8988T (cell line): ENCODE measurements around the gene DSC3.
"Not testable (repeated sequence)": the region's sequence is repeated elsewhere in the genome, so short reads cannot be mapped to it uniquely, and the experiment has no call there.

ENCODE experiments used
- DNase-seq: peaks from one replicate; pipeline ENCODE4 v3.0.0; 2011

The DSC3 gene

GRCh38 chr18:31040686-31041270 lies 1.8 kb downstream of the DSC3 start:
- no peak for DNase-seq

DNA sequence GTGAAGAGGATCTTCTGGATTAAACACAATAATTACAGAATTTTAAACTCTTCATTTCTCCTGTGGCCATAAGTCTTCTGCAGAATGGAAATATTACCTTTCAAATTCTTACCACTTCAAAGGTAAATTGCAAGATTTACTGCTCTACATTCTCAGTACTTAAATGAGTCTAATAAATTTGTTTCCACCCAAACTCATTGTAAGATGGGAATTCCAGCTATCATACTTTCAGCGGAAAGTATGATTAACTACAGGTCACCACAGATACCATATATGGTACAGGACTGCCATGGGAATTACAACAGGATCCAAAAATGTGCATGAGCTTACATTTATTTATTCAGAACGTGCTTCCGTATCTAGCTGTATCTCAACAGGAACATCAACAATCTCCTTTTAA lies 3.1 kb downstream of the DSC3 start:
- DNase-seq: no peak

- not testable (repeated sequence) for DNase-seq
These were observed 4.9 kb downstream of the DSC3 start for GRCh38 chr18:31037686-31038085.

- no peak for DNase-seq
These were observed 8.0 kb downstream of the DSC3 start for GRCh38 chr18:31034541-31034940.

DNA sequence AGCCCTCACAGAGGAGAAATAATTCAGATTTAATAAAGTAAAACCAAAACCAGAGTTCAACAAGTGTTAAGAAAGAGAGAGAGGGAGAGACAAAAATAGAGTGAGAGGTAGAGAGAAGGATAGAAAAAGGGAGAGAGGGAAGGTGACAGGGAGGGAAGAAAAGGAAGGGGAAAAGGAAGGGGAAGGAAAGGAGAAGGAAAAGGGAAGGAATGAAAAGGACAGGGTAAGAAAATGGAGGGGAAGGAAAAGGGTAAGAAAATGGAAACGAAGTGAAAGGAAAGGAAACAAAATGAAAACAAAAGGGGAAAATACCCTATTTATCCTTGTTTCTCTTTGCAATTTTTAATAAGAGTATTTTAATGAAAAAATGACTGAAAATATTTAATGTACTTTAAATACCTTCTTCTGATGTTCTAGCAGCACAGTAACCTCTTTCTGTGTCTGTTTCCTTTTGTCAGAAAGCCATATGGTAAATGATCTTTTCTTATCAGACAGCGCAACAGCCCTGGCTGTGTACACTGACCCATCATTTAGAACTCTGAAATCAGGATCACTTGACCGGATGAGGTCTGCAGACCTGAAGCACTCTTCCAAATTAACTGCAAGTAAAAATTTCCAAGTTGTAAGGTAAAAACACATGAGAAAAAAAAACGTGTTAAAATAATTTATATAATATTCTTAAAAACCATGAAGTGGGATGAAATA lies 11.8 kb downstream of the DSC3 start:
- DNase-seq: no peak

DNA sequence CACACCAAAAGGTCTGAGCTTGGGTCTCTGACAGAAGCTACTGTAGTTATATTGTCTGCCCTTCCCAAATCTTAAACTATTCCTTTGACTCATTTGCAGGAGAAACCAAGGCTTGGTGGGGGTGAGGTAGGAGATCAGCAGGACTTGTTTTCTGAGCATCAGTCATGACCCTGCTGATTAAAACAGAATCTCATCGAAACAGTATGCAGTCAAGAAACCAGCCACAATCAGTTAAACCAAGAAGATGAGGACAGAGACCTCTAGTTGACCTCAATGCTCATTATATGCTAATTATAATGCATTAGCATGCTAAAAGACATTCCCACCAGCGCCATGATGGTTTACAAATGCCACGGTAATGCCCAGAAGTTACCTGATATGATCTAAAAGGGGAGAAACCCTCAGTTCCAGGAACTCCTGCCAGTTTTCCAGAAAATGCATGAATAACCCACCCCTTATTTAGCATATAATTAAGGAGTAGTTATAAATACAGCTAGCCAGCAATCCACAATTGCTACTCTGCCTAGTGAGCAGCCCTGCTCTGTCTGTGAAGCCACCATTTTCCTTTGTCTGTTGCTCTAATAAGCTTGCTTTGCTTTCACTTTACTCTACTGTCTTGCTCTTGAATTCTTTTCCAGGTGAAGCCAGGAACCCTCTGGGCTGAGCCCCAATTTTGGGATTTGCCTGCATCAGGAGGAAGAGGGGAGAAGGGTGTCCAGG lies 26.7 kb downstream of the DSC3 start:
- DNase-seq: no peak

- DNase-seq: not testable (repeated sequence)
These were observed 31.1 kb downstream of the DSC3 start for GRCh38 chr18:31011455-31011854.

GRCh38 chr18:31010601-31011000 lies 31.9 kb downstream of the DSC3 start:
- DNase-seq: no peak

DNA sequence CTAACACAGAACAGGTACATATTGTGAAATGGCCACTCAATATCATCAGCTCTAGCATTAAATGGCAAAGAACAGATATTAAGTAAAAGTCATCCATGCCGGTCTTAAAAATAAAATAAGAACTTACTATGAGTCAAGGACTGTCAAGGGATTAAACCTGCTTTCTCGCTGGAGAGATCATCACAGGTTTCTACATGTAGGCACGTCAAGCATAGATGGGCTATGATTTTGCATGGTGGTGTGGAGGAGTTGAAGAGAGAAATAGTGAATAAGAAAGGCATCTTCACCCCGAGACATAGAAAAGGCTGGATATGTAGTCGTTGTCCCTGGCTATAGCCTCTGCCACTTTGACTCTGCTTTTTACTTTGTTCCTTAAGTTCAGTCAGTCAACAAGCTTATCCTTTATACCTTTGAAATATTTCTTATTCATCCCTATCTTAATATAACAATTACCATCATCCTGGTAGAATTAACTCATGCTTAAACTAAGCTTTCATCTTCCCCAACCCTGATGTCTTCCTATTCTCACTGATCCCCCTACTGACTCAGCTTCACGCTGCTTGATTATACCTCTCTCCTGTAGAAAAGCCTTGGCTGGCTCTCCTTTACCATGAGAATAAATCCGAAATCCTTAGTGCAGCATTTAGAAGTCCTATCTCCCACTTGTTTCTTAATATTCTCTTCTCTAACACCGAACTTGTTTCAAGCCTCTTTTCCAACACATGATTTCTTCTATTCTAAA lies 42.5 kb downstream of the DSC3 start:
- DNase-seq: no peak

DNA sequence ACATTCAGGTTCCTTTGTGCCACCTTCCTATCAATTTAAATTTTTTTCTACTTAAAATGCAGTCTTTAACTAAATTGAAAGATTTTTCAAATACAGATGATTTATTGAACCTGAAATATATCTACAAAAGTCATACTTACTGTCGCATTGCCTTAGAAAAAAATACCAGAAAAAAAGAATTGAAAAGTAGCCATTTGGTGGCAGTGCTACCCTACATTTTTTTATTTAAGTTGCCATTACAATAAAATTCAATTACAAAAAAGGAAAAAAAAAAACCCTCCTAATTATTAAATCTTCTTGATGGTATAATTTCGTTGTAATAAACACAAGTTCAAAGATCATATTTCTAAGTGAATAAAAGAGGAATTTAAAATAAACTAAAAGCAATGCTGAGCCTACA lies 43.4 kb downstream of the DSC3 start:
- DNase-seq: no peak

DNA sequence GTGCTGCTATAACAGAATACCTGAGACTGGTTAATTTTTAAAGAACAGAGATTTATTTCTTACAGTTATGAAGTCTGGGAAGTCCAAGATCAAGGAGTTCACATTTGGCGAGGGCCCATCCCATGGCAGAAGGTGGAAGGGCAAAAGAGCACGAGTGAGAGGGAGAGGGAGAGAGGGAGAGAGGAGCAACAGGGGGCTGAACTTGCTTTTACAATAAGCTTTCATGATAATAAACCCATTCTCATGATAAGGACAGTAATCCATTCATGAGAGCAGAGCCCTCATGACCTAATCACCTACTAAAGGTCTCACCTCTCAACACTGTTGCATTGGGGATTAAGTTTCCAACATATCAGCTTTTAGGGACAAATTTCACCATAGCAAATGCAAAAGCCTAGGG lies 45.3 kb downstream of the DSC3 start:
- no peak for DNase-seq

DNA sequence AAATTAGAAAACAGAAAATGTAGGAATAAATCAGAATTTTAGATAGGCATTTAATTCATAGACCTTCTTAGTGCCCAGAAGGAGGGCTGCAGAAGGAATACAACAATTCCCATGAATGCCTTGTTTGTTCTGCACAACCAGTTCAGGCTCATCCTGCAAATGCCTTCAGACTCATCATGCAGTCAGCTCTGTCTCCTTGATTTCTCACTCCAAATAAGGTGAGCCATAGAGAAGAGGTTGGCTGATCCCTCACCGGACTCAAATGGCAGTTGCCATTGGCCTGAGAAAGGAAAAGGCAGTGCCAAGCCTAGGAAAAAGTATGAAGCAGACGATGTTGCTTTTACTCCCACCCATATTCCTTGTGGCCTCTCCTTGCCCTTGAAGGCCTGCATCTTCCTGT lies 50.3 kb downstream of the DSC3 start:
- DNase-seq: no peak

DNA sequence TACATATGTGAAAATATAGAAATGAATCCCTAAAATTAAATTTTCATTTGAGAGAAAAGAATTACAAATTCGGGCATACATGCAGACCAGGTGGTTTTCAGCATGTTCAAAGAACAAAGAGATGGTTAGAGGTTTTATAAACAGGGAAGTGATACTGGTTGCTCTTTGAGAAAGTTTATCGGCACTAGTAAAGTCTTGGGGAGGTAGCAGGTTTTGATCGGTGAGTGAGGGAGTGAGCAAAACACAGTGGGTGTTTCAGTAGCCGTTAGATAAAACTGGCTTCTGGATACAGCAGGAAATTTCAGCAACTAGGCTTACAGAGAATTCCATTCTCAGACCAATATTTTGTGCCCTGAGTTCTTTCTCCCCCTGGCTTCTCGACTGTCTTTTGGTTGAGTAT lies 51.1 kb downstream of the DSC3 start:
- no peak for DNase-seq

DNA sequence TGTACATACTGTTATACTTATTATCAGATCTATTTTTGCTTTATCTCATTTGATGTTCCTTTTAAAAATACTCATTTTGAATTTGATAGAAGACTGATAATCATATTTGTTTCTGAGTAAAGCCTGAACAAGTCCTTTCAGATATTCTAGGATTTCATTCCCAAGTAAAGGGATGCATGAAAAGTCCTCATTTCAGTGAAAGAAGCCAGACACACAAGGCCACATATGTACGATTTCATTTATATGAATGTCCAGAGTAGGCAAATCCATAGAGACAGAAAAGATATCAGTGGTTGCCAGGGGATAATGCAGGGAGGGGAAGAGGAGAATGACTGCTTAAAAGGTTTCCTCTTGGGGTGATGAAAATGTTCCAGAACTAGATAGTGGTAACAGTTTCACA lies 53.4 kb downstream of the DSC3 start:
- no peak for DNase-seq

DNA sequence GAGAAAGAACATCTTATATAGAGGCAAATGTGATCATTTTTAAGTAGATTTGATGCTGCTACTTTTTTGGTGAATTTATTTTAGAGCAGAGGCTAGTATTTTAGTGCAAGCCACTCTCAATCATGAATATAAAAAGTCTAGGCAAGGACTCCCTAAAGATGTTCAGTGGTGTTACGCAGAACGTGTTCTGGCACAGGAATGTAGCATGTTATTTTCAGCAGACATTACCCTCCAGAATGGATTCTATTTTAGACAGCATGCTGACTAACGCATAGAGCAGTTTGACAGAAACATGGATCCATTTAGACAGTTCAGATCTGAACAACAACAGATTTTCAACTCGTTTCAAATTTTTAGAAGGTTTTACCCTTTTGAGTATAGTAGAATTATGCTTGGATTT lies 54.1 kb downstream of the DSC3 start:
- no peak for DNase-seq

DNA sequence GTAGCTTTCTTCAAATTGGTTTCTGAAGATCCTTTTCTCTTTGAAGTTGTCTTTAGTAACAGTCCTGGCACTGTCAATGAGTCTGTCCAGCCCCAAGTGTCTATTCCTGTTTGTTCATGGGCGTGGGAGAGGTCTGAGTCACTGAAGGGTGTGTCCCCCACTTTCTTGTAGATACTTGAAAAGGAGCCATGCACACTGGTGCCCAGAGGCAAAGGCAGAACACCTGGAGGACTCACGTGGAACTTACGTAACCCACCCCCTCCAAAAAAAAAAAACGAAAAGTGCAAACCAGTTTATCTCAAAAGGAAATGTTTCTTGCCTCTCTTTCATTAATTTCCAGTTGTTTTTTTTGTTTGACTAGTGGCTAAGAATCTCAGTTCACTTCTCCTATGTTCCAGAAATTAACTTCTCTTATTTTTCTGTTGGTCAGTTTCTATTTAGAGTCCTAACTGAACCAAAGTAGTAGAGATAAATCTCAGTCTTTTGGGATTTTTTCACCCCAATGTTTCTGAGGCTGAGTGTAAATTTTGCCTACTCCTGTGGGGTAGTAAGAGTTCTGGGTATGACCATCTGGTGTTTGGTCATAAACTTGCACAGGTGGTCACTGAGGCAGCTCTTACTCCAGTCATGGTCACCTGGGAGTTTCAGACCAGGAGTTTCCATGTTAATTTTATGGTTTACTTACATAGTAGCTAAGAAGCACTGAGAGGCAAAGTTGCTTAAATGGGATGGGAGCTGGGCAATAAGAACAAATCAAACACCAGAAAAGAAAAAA lies 54.9 kb downstream of the DSC3 start:
- DNase-seq: no peak

- no peak for DNase-seq
These were observed 56.8 kb downstream of the DSC3 start for GRCh38 chr18:30985753-30986152.

DNA sequence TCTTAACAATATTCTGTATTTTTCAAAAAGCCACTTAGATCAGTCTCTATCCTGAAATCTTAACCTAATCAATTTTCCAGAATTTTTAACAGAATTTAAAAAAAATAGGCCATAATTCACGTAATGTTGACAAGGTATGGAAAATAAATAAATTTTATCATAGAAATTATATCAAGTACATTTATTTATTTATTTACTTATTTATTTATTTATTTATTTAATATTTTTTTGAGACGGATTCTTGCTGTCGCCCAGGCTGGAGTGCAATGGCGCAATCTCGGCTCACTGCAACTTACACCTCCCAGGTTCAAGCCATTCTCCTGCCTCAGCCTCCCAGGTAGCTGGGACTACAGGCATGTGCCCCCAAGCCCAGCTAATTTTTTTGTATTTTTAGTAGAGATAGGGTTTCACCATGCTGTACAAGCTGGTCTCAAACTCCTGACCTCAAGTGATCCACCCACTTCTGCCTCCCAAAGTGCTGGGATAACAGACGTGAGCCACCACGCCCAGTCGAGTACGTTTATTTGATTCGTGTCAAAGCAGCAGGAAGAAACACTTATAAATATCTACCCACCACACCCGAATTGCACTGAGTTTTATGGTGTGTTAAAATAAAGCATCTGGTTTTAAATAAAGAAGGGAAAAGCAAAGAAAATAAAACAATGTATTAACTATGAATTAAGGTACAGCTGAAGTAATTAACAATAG lies 60.1 kb downstream of the DSC3 start:
- DNase-seq: no peak

GRCh38 chr18:30978091-30978490 lies 64.5 kb downstream of the DSC3 start:
- DNase-seq: not testable (repeated sequence)

DNA sequence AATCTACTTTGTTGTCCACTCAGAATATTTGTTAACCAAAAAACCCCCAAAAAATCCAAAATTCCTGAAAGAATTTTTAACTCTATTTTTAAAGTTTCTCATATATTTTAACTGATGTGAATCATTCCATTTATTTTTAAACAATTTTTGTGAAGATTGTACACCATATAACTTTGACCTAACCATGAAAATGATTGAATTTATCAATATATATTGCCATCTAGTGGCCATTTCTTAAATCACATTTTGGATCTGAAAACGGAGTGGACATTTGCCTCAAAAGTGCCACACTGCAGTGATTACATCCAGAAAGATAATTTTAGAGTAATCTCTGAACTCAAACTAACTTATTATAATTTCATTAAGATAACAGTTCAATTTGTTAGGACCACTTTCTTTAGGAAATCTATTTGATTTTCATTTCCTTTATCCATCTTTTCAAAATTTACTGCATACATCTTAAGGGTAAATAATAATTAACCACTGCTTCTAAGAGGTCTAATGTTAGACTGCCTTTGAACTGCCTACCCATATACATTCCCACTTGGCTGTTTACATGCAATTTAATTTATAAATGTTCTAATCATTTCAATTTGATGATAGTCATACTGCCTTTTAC lies 71.1 kb downstream of the DSC3 start:
- DNase-seq: no peak

GRCh38 chr18:30970196-30970816 lies 72.2 kb downstream of the DSC3 start:
- no peak for DNase-seq
